Measurements from ENCODE around the gene TRERF1. TPM values are rescaled to one million over a fixed set of nuclear protein-coding genes. Genes with fewer than 3 reads are reported as not detected.

Gene TRERF1
- total RNA-seq, 4 donors from 2014 or later, result 2.5 to 8.0 (median 3.4) TPM

GRCh38 chr6:42259286-42259685 is 192.4 kb downstream of the TRERF1 start:
- TF ChIP-seq POLR2A (IDR thresholded peaks at IDR 0.05), result no peak
- TF ChIP-seq POLR2AphosphoS5 (IDR thresholded peaks at IDR 0.05), result no peak
- no peak for TF ChIP-seq EP300 (IDR thresholded peaks at IDR 0.05; ENCODE audit: low read depth)
- TF ChIP-seq CTCF (IDR thresholded peaks at IDR 0.05), result no peak
- no peaks in the 10 kb centered on the region for H3K9me3 ChIP-seq
- no peaks in the 10 kb centered on the region for H3K27me3 ChIP-seq
- intact Hi-C loops (cut with DNase I; ENCODE audit: low total_unique reads), result no loop called here
- H3K4me3 ChIP-seq, result no peak overlapping the region
- H3K36me3 ChIP-seq, result peaks cover 0 to 4% (median 0%) of the 10 kb centered on the region in 4 donors
- in situ Hi-C loops (cut with MboI; ENCODE audit: low pct_ligation_motif_present in 1 of 4, low pct_unique_long_range_greater_than_20kb in 1 of 4, low sequenced_read_pairs in 3 of 4), result loop anchor here (25.0 kb wide), 1 partner anchor 278 kb away; no protein-coding TSS in a partner anchor
- 60 to 93% methylated on average over 1 to 31 of the region's 31 CpGs for WGBS, 2 donors (ENCODE audit: low coverage in 1 of 2)
- H3K4me1 ChIP-seq, result peaks cover 0 to 17% (median 3%) of the 10 kb centered on the region in 4 donors
- no peak for DNase-seq
- peak overlapping the region in 2 of 4 donors; percentile 55 to 57 for H3K27ac ChIP-seq

- intact Hi-C loops (cut with DNase I; ENCODE audit: low total_unique reads), result no loop called here
- no peak overlapping the region for H3K27ac ChIP-seq
- H3K36me3 ChIP-seq, result peaks cover 0 to 7% (median 0%) of the 10 kb centered on the region in 4 donors
- in situ Hi-C loops (cut with MboI; ENCODE audit: low pct_ligation_motif_present in 1 of 4, low pct_unique_long_range_greater_than_20kb in 1 of 4, low sequenced_read_pairs in 3 of 4), result loop anchor here (25.0 kb wide), 1 partner anchor 280 kb away; no protein-coding TSS in a partner anchor
- H3K4me3 ChIP-seq, result no peak overlapping the region
- no peaks in the 10 kb centered on the region for H3K9me3 ChIP-seq
- WGBS, 2 donors (ENCODE audit: low coverage in 1 of 2), result 91 to 94% methylated on average over 2 to 3 of the region's 3 CpGs
- H3K4me1 ChIP-seq, result peaks cover 0 to 14% (median 3%) of the 10 kb centered on the region in 4 donors
- TF ChIP-seq POLR2AphosphoS5 (IDR thresholded peaks at IDR 0.05) (no peak), CTCF (IDR thresholded peaks at IDR 0.05) (no peak), EP300 (IDR thresholded peaks at IDR 0.05; ENCODE audit: low read depth) (no peak), POLR2A (IDR thresholded peaks at IDR 0.05) (no peak)
- no peak for DNase-seq
- no peaks in the 10 kb centered on the region for H3K27me3 ChIP-seq
These were observed 194.1 kb downstream of the TRERF1 start for GRCh38 chr6:42257614-42258013.

- no peak overlapping the region for H3K4me3 ChIP-seq
- 79 to 86% methylated on average over 3 of the region's 3 CpGs for WGBS, 2 donors (ENCODE audit: low coverage in 1 of 2)
- H3K36me3 ChIP-seq, result peaks cover 0 to 7% (median 0%) of the 10 kb centered on the region in 4 donors
- H3K27me3 ChIP-seq, result no peaks in the 10 kb centered on the region
- intact Hi-C loops (cut with DNase I; ENCODE audit: low total_unique reads), result no loop called here
- in situ Hi-C loops (cut with MboI; ENCODE audit: low pct_ligation_motif_present in 1 of 4, low pct_unique_long_range_greater_than_20kb in 1 of 4, low sequenced_read_pairs in 3 of 4), result loop anchor here (25.0 kb wide), 1 partner anchor 280 kb away; no protein-coding TSS in a partner anchor
- DNase-seq, result no peak
- no peak for TF ChIP-seq CTCF (IDR thresholded peaks at IDR 0.05)
- TF ChIP-seq POLR2AphosphoS5 (IDR thresholded peaks at IDR 0.05), result no peak
- no peak for TF ChIP-seq EP300 (IDR thresholded peaks at IDR 0.05; ENCODE audit: low read depth)
- no peak for TF ChIP-seq POLR2A (IDR thresholded peaks at IDR 0.05)
- H3K9me3 ChIP-seq, result no peaks in the 10 kb centered on the region
- H3K27ac ChIP-seq, result no peak overlapping the region
- peaks cover 3 to 18% (median 8%) of the 10 kb centered on the region in 4 donors for H3K4me1 ChIP-seq
These were observed 194.7 kb downstream of the TRERF1 start for GRCh38 chr6:42257063-42257462.

GRCh38 chr6:42255050-42255449 is 196.7 kb downstream of the TRERF1 start:
- intact Hi-C loops (cut with DNase I; ENCODE audit: low total_unique reads) (no loop called here), in situ Hi-C loops (cut with MboI; ENCODE audit: low pct_ligation_motif_present in 1 of 4, low pct_unique_long_range_greater_than_20kb in 1 of 4, low sequenced_read_pairs in 3 of 4) (loop anchor here (25.0 kb wide), 1 partner anchor 282 kb away; no protein-coding TSS in a partner anchor)
- WGBS, 2 donors (ENCODE audit: low coverage in 1 of 2), result 79 to 92% methylated on average over 2 to 5 of the region's 5 CpGs
- Histone ChIP-seq H3K27me3 (no peaks in the 10 kb centered on the region), H3K9me3 (no peaks in the 10 kb centered on the region), H3K4me1 (peaks cover 7 to 13% (median 10%) of the 10 kb centered on the region in 4 donors), H3K4me3 (no peak overlapping the region), H3K36me3 (peaks cover 0 to 7% (median 0%) of the 10 kb centered on the region in 4 donors), H3K27ac (no peak overlapping the region)
- no peak for TF ChIP-seq POLR2AphosphoS5 (IDR thresholded peaks at IDR 0.05)
- TF ChIP-seq EP300 (IDR thresholded peaks at IDR 0.05; ENCODE audit: low read depth), result no peak
- TF ChIP-seq CTCF (IDR thresholded peaks at IDR 0.05), result no peak
- TF ChIP-seq POLR2A (IDR thresholded peaks at IDR 0.05), result no peak
- DNase-seq, result no peak

All from transverse colon (tissue), 4 donors.